Endothelial cell of umbilical vein (primary cell): ENCODE results near the gene SPTA1. TPM values are rescaled to one million over a fixed set of nuclear protein-coding genes. Genes with fewer than 3 reads are reported as not detected.

ENCODE experiments used
- BruUV-seq: library from RNA; stranded (reverse); fragments of 400-500 nt; replicated peaks from 2 replicates; lab custom pipeline; 2021; lab: Mats Ljungman, UMichigan
- CTCF ChIA-PET: fragments of 300-600, 350-600 bp; sonication (Branson Sonifier 250); formaldehyde crosslinking; loops from one replicate; lab custom pipeline; 2021; ENCODE audit warnings: antibody characterized with exemption, inconsistent platforms; lab: Charles Lee
- POLR2A ChIA-PET: fragments of 300-600, 350-600 bp; sonication (Branson Sonifier 250); formaldehyde crosslinking; loops from one replicate; lab custom pipeline; 2021; ENCODE audit warnings: antibody characterized with exemption, inconsistent platforms; lab: Charles Lee
- DNase-seq: peaks from one replicate; pipeline ENCODE4 v3.0.0-alpha.2; 2011; ENCODE audit warnings: low read depth, low spot score
- FAIRE-seq: peaks from 2 replicates; lab custom pipeline; 2011; peaks lifted over from hg19 to GRCh38; lab: Jason Lieb, UNC
- H2AFZ ChIP-seq: 2 replicates; pipeline ENCODE4 v1.6.0; 2012; ENCODE audit warnings: low read depth, low read length, control low read depth, inconsistent platforms
- H3K27ac ChIP-seq: 2 replicates; pipeline ENCODE4 v1.5.1; 2011; ENCODE audit warnings: low read depth, mild to moderate bottlenecking, control low read depth, low read length, moderate library complexity; ENCODE audit not compliant: insufficient read depth
- H3K27me3 ChIP-seq, 2 experiments: 2 replicates each; pipeline versions ENCODE4 v1.6.0 to v1.6.1; 2011; ENCODE audit warnings: low read length in 2 of 2, mixed read lengths in 1 of 2; ENCODE audit not compliant: control insufficient read depth in 2 of 2, insufficient read depth in 2 of 2
- H3K36me3 ChIP-seq, 2 experiments: 2 replicates in 1 of 2; 3 replicates in 1 of 2; pipeline ENCODE4 v1.5.1; 2011; ENCODE audit warnings: low read length in 2 of 2, mild to moderate bottlenecking in 1 of 2, moderate library complexity in 1 of 2; ENCODE audit not compliant: control insufficient read depth in 2 of 2, insufficient read depth in 2 of 2; ENCODE audit errors: extremely low read depth in 1 of 2
- H3K4me1 ChIP-seq: 3 replicates; pipeline ENCODE4 v1.5.1; 2011; ENCODE audit warnings: mild to moderate bottlenecking, low read length; ENCODE audit not compliant: control insufficient read depth, insufficient read depth; ENCODE audit errors: extremely low read depth
- H3K4me2 ChIP-seq: 2 replicates; pipeline ENCODE4 v1.6.1; 2011; ENCODE audit warnings: low read length, control low read depth, mixed read lengths; ENCODE audit not compliant: insufficient read depth
- H3K4me3 ChIP-seq, 3 experiments: fragments of 200-600 bp in 1 of 3; sonication (generic), shearing (Covaris generic) in 1 of 3; replicated peaks in 1 of 3; 2 replicates each; pipeline ENCODE4 v1.5.1; 2011 to 2016; ENCODE audit warnings: control low read depth in 3 of 3, low read length in 3 of 3, mild to moderate bottlenecking in 2 of 3, inconsistent platforms in 1 of 3, low read depth in 1 of 3, moderate library complexity in 1 of 3; ENCODE audit not compliant: insufficient read depth in 1 of 3
- H3K79me2 ChIP-seq: 2 replicates; pipeline ENCODE4 v1.6.0; 2012; ENCODE audit warnings: low read length, inconsistent platforms; ENCODE audit not compliant: control insufficient read depth, insufficient read depth
- H3K9ac ChIP-seq: replicated peaks from 2 replicates; pipeline ENCODE3; 2011; ENCODE audit warnings: low read length, control low read depth; ENCODE audit not compliant: insufficient read depth; ENCODE audit errors: extremely low read depth
- H3K9me1 ChIP-seq: replicated peaks from 3 replicates; pipeline ENCODE4 v1.6.0; 2011; ENCODE audit warnings: mild to moderate bottlenecking, low read length; ENCODE audit not compliant: control insufficient read depth, insufficient read depth; ENCODE audit errors: extremely low read depth
- H3K9me3 ChIP-seq: replicated peaks from 2 replicates; pipeline ENCODE4 v1.5.1; 2012; ENCODE audit warnings: low read length, inconsistent platforms; ENCODE audit not compliant: control insufficient read depth, insufficient read depth
- H4K20me1 ChIP-seq: replicated peaks from 2 replicates; pipeline ENCODE3; 2011; ENCODE audit warnings: mild to moderate bottlenecking, low read length; ENCODE audit not compliant: control insufficient read depth, insufficient read depth; ENCODE audit errors: extremely low read depth
- CTCF ChIP-seq, 2 donors: IDR thresholded peaks; 1 replicate in 1 of 2; 2 replicates in 1 of 2; pipeline ENCODE4 v1.5.1; 2011; ENCODE audit warnings: low read length in 2 of 2, mild to moderate bottlenecking in 2 of 2, moderate library complexity in 2 of 2, control low read depth in 1 of 2, inconsistent platforms in 1 of 2, low read depth in 1 of 2; ENCODE audit not compliant: insufficient read depth in 1 of 2; ENCODE audit errors: extremely low read depth in 1 of 2
- EZH2 ChIP-seq: IDR thresholded peaks from 2 replicates; pipeline ENCODE4 v1.6.1; 2012; ENCODE audit warnings: borderline replicate concordance, low read depth, mild to moderate bottlenecking, moderate library complexity, low read length, inconsistent platforms; ENCODE audit not compliant: severe bottlenecking
- FOS ChIP-seq: IDR thresholded peaks from 2 replicates; pipeline ENCODE4 v1.6.1; 2011; ENCODE audit warnings: mild to moderate bottlenecking, low read length, moderate library complexity, borderline replicate concordance; ENCODE audit not compliant: insufficient read depth
- GATA2 ChIP-seq: IDR thresholded peaks from 2 replicates; pipeline ENCODE4 v1.7.0; 2011; ENCODE audit warnings: low read depth, mild to moderate bottlenecking, moderate library complexity, mixed read lengths, low read length; ENCODE audit not compliant: insufficient read length, insufficient read depth
- JUN ChIP-seq: IDR thresholded peaks from 2 replicates; pipeline ENCODE4 v1.6.1; 2011; ENCODE audit warnings: borderline replicate concordance, low read depth; ENCODE audit not compliant: insufficient read length, insufficient read depth
- MAX ChIP-seq: IDR thresholded peaks from 2 replicates; pipeline ENCODE4 v1.6.1; 2011; ENCODE audit not compliant: insufficient read depth, insufficient read length
- MYC ChIP-seq: IDR thresholded peaks from one replicate; pipeline ENCODE4 v1.6.1; 2011; ENCODE audit warnings: mild to moderate bottlenecking, low read depth, low read length
- POLR2A ChIP-seq: IDR thresholded peaks from 2 replicates; pipeline ENCODE4 v1.6.1; 2012; ENCODE audit warnings: low read depth, mild to moderate bottlenecking, control low read depth, low read length
- POLR2AphosphoS5 ChIP-seq: IDR thresholded peaks from 2 replicates; pipeline ENCODE4 v1.6.1; 2012; ENCODE audit warnings: low read depth, mild to moderate bottlenecking, control low read depth, low read length, moderate library complexity; ENCODE audit not compliant: insufficient read depth
- dilution Hi-C: fragments of 300-500 bp; cut with MboI; formaldehyde crosslinking; loops from one replicate; pipeline ENCODE4 v1.15.0; 2019; ENCODE audit warnings: low sequenced_read_pairs; ENCODE audit not compliant: extremely low pct_ligation_motif_present
- intact Hi-C: fragments of 100-400 bp; cut with micrococcal nuclease; formaldehyde crosslinking; loops from one replicate; pipeline ENCODE4 v1.10.0; 2022
- polyA plus RNA-seq, 4 experiments: library from polyadenylated mRNA; depleted of rRNA in 3 of 4; stranded (reverse) in 3 of 4; unstranded in 1 of 4; fragments of >200 nt; gene quantifications; 2 replicates each; pipeline versions ENCODE4 v1.2.1 to v1.2.3, GENCODE V29; 2011 to 2012; ENCODE audit warnings: missing spikeins in 1 of 4
- total RNA-seq: library from RNA; stranded (reverse); gene quantifications from 2 replicates; pipeline ENCODE4 v1.2.3, GENCODE V29; 2021

SPTA1 gene
- total and polyA plus RNA-seq, 2 donors (not counting 3 experiments of a cell fraction or from before 2014, with no cell fraction given), result 0.01 to 0.84 TPM

- FAIRE-seq (no peak), DNase-seq (no peak)
- ChIA-PET POLR2A (no interaction called here), CTCF (no interaction called here)
- TF ChIP-seq FOS, result no peak
- H3K27me3 ChIP-seq, result no peaks in the 10 kb centered on the region
- H3K9me3 ChIP-seq, result no peaks in the 10 kb centered on the region
- H3K4me3 ChIP-seq, result no peak overlapping the region
- dilution Hi-C loops (no loop called here), intact Hi-C loops (no loop called here)
- no peak overlapping the region for H2AFZ ChIP-seq
- H3K4me2 ChIP-seq, result no peak overlapping the region
- no peaks in the 10 kb centered on the region for H3K36me3 ChIP-seq
- no peak overlapping the region for H3K27ac ChIP-seq
- H3K79me2 ChIP-seq, result no peaks in the 10 kb centered on the region
- BruUV-seq, result no TSS peak
- H3K4me1 ChIP-seq, result no peaks in the 10 kb centered on the region
- H4K20me1 ChIP-seq, result no peaks in the 10 kb centered on the region
- no peak overlapping the region for H3K9ac ChIP-seq
- no peaks in the 10 kb centered on the region for H3K9me1 ChIP-seq
Measured at GRCh38 chr1:158730453-158730852, 43.9 kb upstream of the SPTA1 start.

DNA sequence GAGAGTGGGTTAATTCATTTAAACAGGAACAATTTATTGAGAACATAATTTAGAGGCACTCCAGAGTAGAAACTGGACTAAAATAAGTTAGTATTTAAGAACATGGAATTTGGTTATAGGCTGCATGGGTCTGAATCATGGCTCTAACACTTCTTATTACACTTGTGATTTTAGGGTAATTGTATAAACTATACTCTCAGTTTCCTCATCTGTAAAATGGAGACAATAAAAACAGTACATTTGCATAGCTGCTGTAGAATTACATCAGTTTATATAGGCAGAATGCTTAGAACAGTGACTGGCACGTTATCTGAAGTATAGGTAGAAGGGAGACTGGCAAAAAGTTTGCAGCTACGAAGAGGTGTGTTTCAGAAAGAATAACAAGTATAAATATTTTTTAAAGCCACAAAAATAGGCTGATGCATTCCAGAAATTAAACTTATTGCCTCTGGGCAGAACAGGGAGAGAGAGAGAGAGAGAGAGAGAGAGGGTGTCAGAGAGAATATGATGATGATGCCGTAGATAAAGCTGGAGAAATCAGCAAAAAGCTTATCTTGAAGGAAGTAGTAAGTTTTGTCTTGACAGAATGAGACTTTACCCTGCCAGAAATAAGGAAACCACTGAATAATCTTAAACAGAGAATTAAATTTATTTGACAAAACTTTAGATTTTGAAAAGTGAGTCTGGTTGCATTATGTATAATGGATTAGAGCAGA, 42.2 kb upstream of the SPTA1 start:
- Histone ChIP-seq H3K27ac (no peak overlapping the region), H2AFZ (no peak overlapping the region), H3K9ac (no peak overlapping the region), H3K9me1 (no peaks in the 10 kb centered on the region), H3K4me2 (no peak overlapping the region), H3K79me2 (no peaks in the 10 kb centered on the region), H3K36me3 (no peaks in the 10 kb centered on the region), H4K20me1 (no peaks in the 10 kb centered on the region), H3K4me3 (no peak overlapping the region), H3K27me3 (no peaks in the 10 kb centered on the region), H3K9me3 (no peaks in the 10 kb centered on the region), H3K4me1 (no peaks in the 10 kb centered on the region)
- intact Hi-C loops, result no loop called here
- FAIRE-seq (no peak), DNase-seq (no peak)
- TF ChIP-seq CTCF (IDR thresholded peaks at IDR 0.05; ENCODE audit: extremely low read depth in 1 of 2, insufficient read depth in 1 of 2, low read depth in 1 of 2, low read length in 2 of 2), result no peak
- TF ChIP-seq JUN, result no peak
- no peak for TF ChIP-seq MYC
- TF ChIP-seq POLR2AphosphoS5, result no peak
- no peak for TF ChIP-seq EZH2
- no peak for TF ChIP-seq POLR2A
- no peak for TF ChIP-seq FOS
- TF ChIP-seq MAX, result no peak
- TF ChIP-seq GATA2, result no peak
- no TSS peak for BruUV-seq
- ChIA-PET POLR2A (no interaction called here), CTCF (no interaction called here)
- dilution Hi-C loops, result no loop called here
